SK-N-SH treated with all-trans-retinoic acid at 6 μM for 48 hours (cell line): ENCODE data around the gene PPFIBP1.

Experiments
- ARNTL ChIP-seq: fragments of 450-650 bp; formaldehyde crosslinking; IDR thresholded peaks from 2 replicates; pipeline ENCODE4 v1.5.0; 2020; ENCODE audit warnings: low read depth, mild to moderate bottlenecking, moderate library complexity, borderline replicate concordance
- CREB5 ChIP-seq: fragments of 250-450 bp; sonication (Bioruptor Pico); IDR thresholded peaks from 2 replicates; pipeline ENCODE4 v1.5.1; 2020; ENCODE audit warnings: low read depth, mild to moderate bottlenecking, moderate library complexity
- CSRNP3 ChIP-seq: fragments of 250-450 bp; sonication (Bioruptor Pico); IDR thresholded peaks from 2 replicates; pipeline ENCODE4 v1.5.1; 2021; ENCODE audit warnings: mild to moderate bottlenecking, moderate library complexity
- GLIS3 ChIP-seq: fragments of 250-450 bp; sonication (Bioruptor Pico); IDR thresholded peaks from 2 replicates; pipeline ENCODE4 v1.5.0; 2020; ENCODE audit warnings: mild to moderate bottlenecking, moderate library complexity
- PATZ1 ChIP-seq: fragments of 250-450 bp; sonication (Bioruptor Pico); IDR thresholded peaks from 2 replicates; pipeline ENCODE4 v1.8.0; 2020; ENCODE audit warnings: mild to moderate bottlenecking, moderate library complexity, borderline replicate concordance
- RARB ChIP-seq: fragments of 250-450 bp; sonication (Bioruptor Pico); IDR thresholded peaks from 2 replicates; pipeline ENCODE4 v1.8.0; 2021; ENCODE audit warnings: mild to moderate bottlenecking, moderate library complexity
- SNAI2 ChIP-seq: fragments of 250-450 bp; sonication (Bioruptor Pico); IDR thresholded peaks from 2 replicates; pipeline ENCODE4 v1.5.0; 2020; ENCODE audit warnings: mild to moderate bottlenecking, moderate library complexity
- ZFP30 ChIP-seq: fragments of 450-650 bp; formaldehyde crosslinking; IDR thresholded peaks from 2 replicates; pipeline ENCODE4 v1.5.0; 2022; ENCODE audit warnings: mild to moderate bottlenecking, moderate library complexity

GRCh38 chr12:27549236-27549800 lies 25.3 kb downstream of the PPFIBP1 start:
- TF ChIP-seq ZFP30 (CRISPR knock-in tag) = no peak
- TF ChIP-seq PATZ1 (CRISPR knock-in tag) = no peak
- TF ChIP-seq SNAI2 (CRISPR knock-in tag) = no peak
- TF ChIP-seq RARB = no peak
- TF ChIP-seq GLIS3 (CRISPR knock-in tag) = no peak
- no peak for TF ChIP-seq CSRNP3
- TF ChIP-seq CREB5 (CRISPR knock-in tag) = no peak
- TF ChIP-seq ARNTL (CRISPR knock-in tag) = no peak
